KOPT-K1 (cell line): ENCODE data around the gene CACNA1A.
"Not testable (repeated sequence)": the region's sequence is repeated elsewhere in the genome, so short reads cannot be mapped to it uniquely, and the experiment has no call there.

Source experiments
- H3K27ac ChIP-seq: fragments of 200-600 bp; sonication (generic); 2 replicates; pipeline ENCODE4 v1.5.1; 2016; ENCODE audit warnings: antibody characterized with exemption, mild to moderate bottlenecking, low read depth, low read length; ENCODE audit not compliant: poor library complexity, severe bottlenecking
- H3K36me3 ChIP-seq: fragments of 200-600 bp; sonication (generic); 2 replicates; pipeline ENCODE4 v1.5.1; 2017; ENCODE audit warnings: antibody characterized with exemption, mild to moderate bottlenecking, low read length, moderate library complexity; ENCODE audit not compliant: insufficient read depth
- H3K9me3 ChIP-seq: fragments of 200-600 bp; sonication (generic); 2 replicates; pipeline ENCODE4 v1.5.1; 2017; ENCODE audit warnings: antibody characterized with exemption, low read length, mild to moderate bottlenecking; ENCODE audit not compliant: insufficient read depth, poor library complexity, severe bottlenecking

The CACNA1A gene

GRCh38 chr19:13376537-13376936, 129.7 kb downstream of the CACNA1A start:
- Histone ChIP-seq H3K27ac (no peak overlapping the region), H3K36me3 (no peaks in the 10 kb centered on the region)

DNA sequence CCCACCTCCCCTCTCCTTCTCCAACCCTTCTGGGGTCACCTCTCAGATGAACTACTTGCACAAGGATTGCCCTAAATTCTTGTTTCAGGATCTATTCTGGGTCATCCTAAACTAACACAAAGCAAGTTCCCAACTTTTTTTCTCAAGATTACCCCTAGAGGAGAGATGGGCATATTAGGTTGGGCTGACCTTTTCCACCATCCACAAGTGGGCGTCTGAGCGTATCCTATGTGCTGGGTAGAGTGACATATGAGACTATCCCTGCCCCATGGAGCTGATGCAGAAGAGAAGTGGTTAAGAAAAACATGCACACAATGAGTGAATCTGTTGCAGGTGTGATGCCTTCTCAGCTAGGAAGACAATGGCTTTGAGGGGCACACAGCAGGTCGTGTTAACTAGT, 132.7 kb downstream of the CACNA1A start:
- Histone ChIP-seq H3K27ac (no peak overlapping the region), H3K36me3 (no peaks in the 10 kb centered on the region), H3K9me3 (no peaks in the 10 kb centered on the region)

More at GRCh38 chr19:13376537-13376936, 129.7 kb downstream of the CACNA1A start:
- no peaks in the 10 kb centered on the region for H3K9me3 ChIP-seq

- Histone ChIP-seq H3K27ac (no peak overlapping the region), H3K9me3 (no peaks in the 10 kb centered on the region), H3K36me3 (no peaks in the 10 kb centered on the region)
These were observed 135.3 kb downstream of the CACNA1A start for GRCh38 chr19:13370948-13371347.

GRCh38 chr19:13366529-13367143, 139.6 kb downstream of the CACNA1A start:
- Histone ChIP-seq H3K36me3 (no peaks in the 10 kb centered on the region), H3K27ac (no peak overlapping the region), H3K9me3 (no peaks in the 10 kb centered on the region)

DNA sequence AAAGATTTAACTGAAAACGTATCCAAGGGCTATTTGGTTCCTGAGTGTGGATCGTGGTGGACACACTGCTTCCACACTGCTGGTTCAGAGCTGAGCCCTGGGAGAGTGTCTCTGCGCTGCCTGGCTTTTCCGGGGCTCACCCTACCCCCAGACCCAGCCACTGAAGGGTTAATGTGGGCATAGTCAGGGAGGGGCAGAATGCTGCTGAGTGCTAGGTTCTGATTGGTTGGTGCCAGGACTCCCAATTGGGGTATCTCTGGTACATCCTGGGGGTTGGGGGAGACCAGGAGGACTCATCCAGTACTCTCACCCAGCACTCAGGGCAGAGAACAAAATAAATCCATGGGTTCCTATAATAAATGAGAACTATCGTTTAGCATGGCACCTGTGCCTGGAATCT, 142.3 kb downstream of the CACNA1A start:
- H3K27ac ChIP-seq: no peak overlapping the region
- H3K9me3 ChIP-seq: peaks cover 7% of the 10 kb centered on the region

DNA sequence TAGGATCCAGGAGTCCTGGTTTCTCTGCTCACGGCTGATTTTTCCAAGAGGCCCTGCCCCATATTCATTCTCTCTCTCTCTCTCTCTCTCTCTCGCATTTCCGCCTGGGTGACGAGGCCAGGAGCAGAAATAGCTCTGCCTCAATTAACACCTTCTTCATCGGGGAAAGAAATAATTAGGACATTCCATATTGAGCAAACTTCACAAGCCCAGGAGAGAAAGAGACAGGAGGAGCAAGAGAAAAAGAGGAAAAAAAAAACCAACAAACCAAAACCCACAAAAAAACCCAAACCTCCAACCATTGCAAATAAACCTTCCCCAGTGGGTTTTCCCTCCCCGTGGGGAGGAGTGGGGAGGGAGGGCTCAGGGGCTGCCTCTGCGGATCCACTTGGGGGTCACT, 143.0 kb downstream of the CACNA1A start:
- Histone ChIP-seq H3K9me3 (peaks cover 7% of the 10 kb centered on the region), H3K36me3 (no peaks in the 10 kb centered on the region), H3K27ac (no peak overlapping the region)

More for the DNA sequence above, 142.3 kb downstream of the CACNA1A start:
- H3K36me3 ChIP-seq: no peaks in the 10 kb centered on the region

GRCh38 chr19:13362668-13363067, 143.6 kb downstream of the CACNA1A start:
- Histone ChIP-seq H3K9me3 (peaks cover 7% of the 10 kb centered on the region), H3K27ac (no peak overlapping the region), H3K36me3 (no peaks in the 10 kb centered on the region)

DNA sequence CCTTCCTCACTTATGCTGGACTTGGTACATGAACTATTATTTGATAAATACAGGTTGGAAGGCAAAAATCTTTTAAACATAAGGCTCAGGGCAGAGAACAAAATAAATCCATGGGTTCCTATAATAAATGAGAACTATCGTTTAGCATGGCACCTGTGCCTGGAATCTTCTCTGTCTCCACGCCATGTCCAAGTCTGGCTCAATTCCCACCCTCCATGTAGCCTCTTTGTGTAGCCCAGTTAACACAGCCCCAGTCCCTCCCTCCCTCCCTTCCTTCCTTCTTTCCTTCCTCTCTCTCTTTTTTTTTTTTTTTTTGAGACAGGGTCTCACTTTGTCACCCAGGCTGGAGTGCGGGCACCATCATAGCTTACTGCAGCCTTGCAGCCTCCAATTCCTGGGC, 144.6 kb downstream of the CACNA1A start:
- not testable (repeated sequence) for H3K9me3 ChIP-seq, H3K36me3 ChIP-seq, H3K27ac ChIP-seq

GRCh38 chr19:13356686-13357280, 149.5 kb downstream of the CACNA1A start:
- Histone ChIP-seq H3K9me3 (peaks cover 7% of the 10 kb centered on the region), H3K36me3 (no peaks in the 10 kb centered on the region), H3K27ac (no peak overlapping the region)

- no peaks in the 10 kb centered on the region for H3K36me3 ChIP-seq
- no peak overlapping the region for H3K27ac ChIP-seq
- peaks cover 7% of the 10 kb centered on the region for H3K9me3 ChIP-seq
These were observed 150.1 kb downstream of the CACNA1A start for GRCh38 chr19:13356185-13356584.

- Histone ChIP-seq H3K27ac (no peak overlapping the region), H3K36me3 (no peaks in the 10 kb centered on the region), H3K9me3 (peaks cover 7% of the 10 kb centered on the region)
These were observed 150.9 kb downstream of the CACNA1A start for GRCh38 chr19:13355356-13355755.

- Histone ChIP-seq H3K9me3 (peaks cover 16% of the 10 kb centered on the region), H3K36me3 (no peaks in the 10 kb centered on the region), H3K27ac (no peak overlapping the region)
These were observed 152.7 kb downstream of the CACNA1A start for GRCh38 chr19:13353625-13354024.

DNA sequence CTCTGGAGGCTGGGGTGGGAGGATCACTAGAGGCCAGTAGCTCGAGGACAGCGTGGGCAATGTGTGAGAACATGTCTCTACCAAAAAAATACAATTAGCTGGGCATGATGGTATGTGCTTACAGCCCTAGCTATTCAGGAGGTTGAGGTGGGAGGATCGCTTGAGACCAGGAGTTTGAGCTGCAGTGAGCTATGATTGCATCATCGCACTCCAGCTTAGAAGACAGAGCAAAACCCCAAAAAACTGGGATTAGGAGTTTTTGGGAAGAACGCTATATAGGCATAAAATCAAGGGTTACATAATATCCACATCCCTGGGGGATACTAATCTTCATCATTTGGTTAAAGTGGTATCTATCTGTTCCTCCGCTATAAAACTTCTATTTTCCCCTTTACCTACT, 155.5 kb downstream of the CACNA1A start:
- Histone ChIP-seq H3K27ac (no peak overlapping the region), H3K9me3 (peaks cover 16% of the 10 kb centered on the region), H3K36me3 (no peaks in the 10 kb centered on the region)

DNA sequence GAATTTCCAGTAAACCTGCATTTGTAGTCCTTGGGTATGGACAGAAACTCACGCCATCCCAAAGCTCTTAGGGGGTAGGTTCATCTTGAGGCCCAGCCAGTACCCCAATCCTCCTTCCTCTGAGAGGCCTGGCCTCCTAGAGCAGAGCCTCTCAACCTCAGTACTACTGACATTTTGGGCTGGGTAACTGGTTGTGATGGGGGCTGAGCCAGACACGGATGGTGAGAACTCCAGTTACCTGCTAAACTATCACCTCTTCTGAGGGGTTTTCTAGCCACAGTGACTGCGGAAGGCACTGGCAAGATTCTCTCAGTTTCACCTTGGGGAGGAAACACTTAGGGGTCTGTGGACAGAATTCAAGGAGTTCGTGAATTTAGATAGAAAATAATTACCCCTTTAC, 156.2 kb downstream of the CACNA1A start:
- H3K9me3 ChIP-seq: peaks cover 16% of the 10 kb centered on the region
- no peak overlapping the region for H3K27ac ChIP-seq
- H3K36me3 ChIP-seq: no peaks in the 10 kb centered on the region

DNA sequence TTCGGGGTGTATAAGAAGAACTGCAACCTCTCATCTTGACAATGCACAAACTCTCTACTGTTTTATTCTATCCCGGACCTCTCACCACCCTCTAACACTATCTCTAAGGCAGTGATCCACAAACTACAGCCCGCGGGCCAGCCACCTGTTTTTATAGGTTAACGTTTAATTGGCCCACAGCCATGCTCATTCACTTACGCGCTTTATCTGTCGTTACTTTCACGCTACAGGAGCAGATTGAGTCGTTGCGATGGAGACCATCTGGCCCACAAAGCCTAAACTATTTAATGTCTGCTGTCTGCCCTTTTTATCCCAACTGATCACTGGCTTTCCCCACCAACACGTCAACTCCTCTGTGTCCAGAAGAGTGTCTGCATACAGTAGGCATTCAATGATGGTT, 158.9 kb downstream of the CACNA1A start:
- Histone ChIP-seq H3K36me3 (no peaks in the 10 kb centered on the region), H3K27ac (no peak overlapping the region), H3K9me3 (peaks cover 21% of the 10 kb centered on the region)

GRCh38 chr19:13343514-13343913, 162.8 kb downstream of the CACNA1A start:
- no peak overlapping the region for H3K27ac ChIP-seq
- no peaks in the 10 kb centered on the region for H3K36me3 ChIP-seq
- H3K9me3 ChIP-seq: peaks cover 7% of the 10 kb centered on the region
